Upper lobe of left lung (tissue), 6 donors: Measurements from ENCODE around the gene MSI2. TPM values are rescaled to one million over a fixed set of nuclear protein-coding genes. Genes with fewer than 3 reads are reported as not detected.
A peak's percentile ranks its signal among the peaks of the same experiment; 100 is the strongest.

ENCODE experiments used
- ATAC-seq, 2 donors: fragments of 200-7000 bp; cut with Tn5 transposase; one replicate each; pipeline ENCODE4 v1.9.1; 2022; ENCODE audit warnings: mild to moderate bottlenecking in 2 of 2, moderate library complexity in 2 of 2; ENCODE audit not compliant: low FRiP score in 2 of 2
- DNase-seq, 2 donors: peaks; one replicate each; pipeline ENCODE4 v3.0.0-alpha.2; 2019 to 2020
- H3K27ac ChIP-seq, 4 donors: fragments of 200-600 bp; sonication (generic); one replicate each; pipeline ENCODE4 v1.5.1; 2016 to 2019
- H3K27me3 ChIP-seq, 4 donors: fragments of 200-600 bp; sonication (generic); one replicate each; pipeline ENCODE4 v1.5.1; 2017 to 2019
- H3K36me3 ChIP-seq, 4 donors: fragments of 200-600 bp; sonication (generic); one replicate each; pipeline ENCODE4 v1.5.1; 2016 to 2019
- H3K4me1 ChIP-seq, 4 donors: fragments of 200-600 bp; sonication (generic); one replicate each; pipeline ENCODE4 v1.5.1; 2018 to 2019
- H3K4me3 ChIP-seq, 4 donors: fragments of 200-600 bp; sonication (generic); one replicate each; pipeline ENCODE4 v1.5.1; 2017 to 2019; ENCODE audit warnings: mild to moderate bottlenecking in 2 of 4, moderate library complexity in 1 of 4
- H3K9me3 ChIP-seq, 4 donors: fragments of 200-600 bp; sonication (generic); one replicate each; pipeline ENCODE4 v1.5.1; 2018 to 2019
- CTCF ChIP-seq, 6 experiments: fragments of 450-650 bp in 4 of 6; fragments of 200-600 bp in 2 of 6; sonication (generic) in 2 of 6; IDR thresholded peaks; one replicate each; pipeline ENCODE4 v1.5.1; 2016 to 2019; ENCODE audit warnings: antibody characterized with exemption in 6 of 6
- EP300 ChIP-seq, 4 donors: sonication (generic); formaldehyde crosslinking; IDR thresholded peaks; one replicate each; pipeline ENCODE4 v1.5.1; 2017; ENCODE audit warnings: antibody characterized with exemption in 4 of 4, control low read depth in 2 of 4
- POLR2A ChIP-seq, 4 donors: fragments of 450-650 bp; IDR thresholded peaks; one replicate each; pipeline ENCODE4 v1.5.1; 2016 to 2017; ENCODE audit warnings: antibody characterized with exemption in 4 of 4, mild to moderate bottlenecking in 2 of 4
- POLR2AphosphoS5 ChIP-seq, 2 donors: sonication (generic); formaldehyde crosslinking; IDR thresholded peaks; one replicate each; pipeline ENCODE4 v1.5.1; 2017; ENCODE audit warnings: antibody characterized with exemption in 2 of 2
- WGBS, 2 donors: methylation state at CpG; one replicate each; pipeline ENCODE4 v1.1.5; 2017 to 2018; 5-methylcytosine and 5-hydroxymethylcytosine counted together
- total RNA-seq, 6 donors: library from RNA; depleted of rRNA in 4 of 6; stranded (reverse); fragments of >200 nt in 4 of 6; gene quantifications; one replicate each; pipeline versions ENCODE4 v1.1.0 to v1.2.1, GENCODE V29; 2016 to 2021
- donor health status: DM: no; HTN: no; CAD: no; lungs with moderate emphysema.
- donor health status: DM: no; HTN: yes; CAD: no; lungs with severe emphysema.

Gene MSI2
- total RNA-seq, 6 donors from 2014 or later = 20.1 to 44.0 (median 32.2) TPM

GRCh38 chr17:57535249-57535966 is 279.1 kb downstream of the MSI2 start:
- TF ChIP-seq POLR2AphosphoS5 (IDR thresholded peaks at IDR 0.05) (no peak), POLR2A (IDR thresholded peaks at IDR 0.05) (no peak), CTCF (IDR thresholded peaks at IDR 0.05) (no peak), EP300 (IDR thresholded peaks at IDR 0.05) (no peak)
- Histone ChIP-seq H3K9me3 (no peaks in the 10 kb centered on the region), H3K27ac (no peak overlapping the region), H3K4me3 (no peak overlapping the region), H3K27me3 (no peaks in the 10 kb centered on the region), H3K36me3 (no peaks in the 10 kb centered on the region), H3K4me1 (peaks cover 2 to 15% (median 9%) of the 10 kb centered on the region in 4 donors)
- DNase-seq = no peak
- no peak for ATAC-seq
- WGBS, 2 donors = 54 to 58% methylated on average over 6 of the region's 6 CpGs

GRCh38 chr17:57536289-57536688 is 280.0 kb downstream of the MSI2 start:
- H3K27ac ChIP-seq = no peak overlapping the region
- H3K4me3 ChIP-seq = no peak overlapping the region
- no peaks in the 10 kb centered on the region for H3K36me3 ChIP-seq
- ATAC-seq (no peak), DNase-seq (no peak)
- 89 to 90% methylated on average over 4 of the region's 4 CpGs for WGBS, 2 donors
- no peaks in the 10 kb centered on the region for H3K27me3 ChIP-seq
- peaks cover 0 to 15% (median 7%) of the 10 kb centered on the region in 4 donors for H3K4me1 ChIP-seq
- H3K9me3 ChIP-seq = no peaks in the 10 kb centered on the region
- TF ChIP-seq EP300 (IDR thresholded peaks at IDR 0.05) (no peak), CTCF (IDR thresholded peaks at IDR 0.05) (no peak), POLR2A (IDR thresholded peaks at IDR 0.05) (no peak), POLR2AphosphoS5 (IDR thresholded peaks at IDR 0.05) (no peak)

- DNase-seq (no peak), ATAC-seq (no peak)
- 74 to 88% methylated on average over 10 of the region's 10 CpGs for WGBS, 2 donors
Measured at GRCh38 chr17:57536789-57537523, 280.6 kb downstream of the MSI2 start.

GRCh38 chr17:57537524-57538410 is 281.4 kb downstream of the MSI2 start:
- DNase-seq (no peak), ATAC-seq (no peak)
- H3K4me1 ChIP-seq = peaks cover 0 to 15% (median 7%) of the 10 kb centered on the region in 4 donors
- no peaks in the 10 kb centered on the region for H3K9me3 ChIP-seq
- TF ChIP-seq EP300 (IDR thresholded peaks at IDR 0.05) (no peak), POLR2A (IDR thresholded peaks at IDR 0.05) (no peak), POLR2AphosphoS5 (IDR thresholded peaks at IDR 0.05) (no peak), CTCF (IDR thresholded peaks at IDR 0.05) (no peak)
- H3K27me3 ChIP-seq = no peaks in the 10 kb centered on the region
- H3K4me3 ChIP-seq = no peak overlapping the region
- H3K36me3 ChIP-seq = no peaks in the 10 kb centered on the region
- WGBS, 2 donors = 64 to 65% methylated on average over 15 to 17 of the region's 17 CpGs
- H3K27ac ChIP-seq = peak overlapping the region in 3 of 4 donors; percentile 3 to 55 (median 28)

More at GRCh38 chr17:57536789-57537523, 280.6 kb downstream of the MSI2 start:
- Histone ChIP-seq H3K4me1 (peaks cover 0 to 15% (median 7%) of the 10 kb centered on the region in 4 donors), H3K9me3 (no peaks in the 10 kb centered on the region), H3K4me3 (no peak overlapping the region), H3K36me3 (no peaks in the 10 kb centered on the region), H3K27me3 (no peaks in the 10 kb centered on the region), H3K27ac (peak overlapping the region in 1 of 4 donors; percentile 55)
- no peak for TF ChIP-seq CTCF (IDR thresholded peaks at IDR 0.05)
- no peak for TF ChIP-seq POLR2A (IDR thresholded peaks at IDR 0.05)
- TF ChIP-seq POLR2AphosphoS5 (IDR thresholded peaks at IDR 0.05) = no peak
- no peak for TF ChIP-seq EP300 (IDR thresholded peaks at IDR 0.05)
